ENCODE measurements around the gene LDLRAD3.

- TF ChIP-seq FOXA1 (IDR thresholded peaks at IDR 0.05) (no peak), SP1 (IDR thresholded peaks at IDR 0.05) (no peak), LEF1 (IDR thresholded peaks at IDR 0.05; ENCODE audit: borderline replicate concordance) (no peak), SUZ12 (IDR thresholded peaks at IDR 0.05) (no peak), NFRKB (IDR thresholded peaks at IDR 0.05) (no peak), BHLHE40 (IDR thresholded peaks at IDR 0.05; ENCODE audit: borderline replicate concordance) (no peak), FOXK2 (IDR thresholded peaks at IDR 0.05) (no peak), ELF4 (IDR thresholded peaks at IDR 0.05) (no peak), CTBP1 (IDR thresholded peaks at IDR 0.05; ENCODE audit: borderline replicate concordance) (no peak), ARNT (IDR thresholded peaks at IDR 0.05) (no peak)
These were observed 6.2 kb upstream of the LDLRAD3 start for GRCh38 chr11:35937700-35938099.

Measured in HEK293T (cell line).